Head of caudate nucleus (tissue), 42 donors: ENCODE data around the gene WDR77.

Experiments used
- DNase-seq, 42 donors: peaks; one replicate each; pipeline versions ENCODE4 v3.0.0 to v3.0.0-alpha.2; 2020 to 2021; ENCODE audit warnings: mixed read lengths in 7 of 42
- intact Hi-C: fragments of 100-400 bp; cut with DNase I; formaldehyde crosslinking; loops from one replicate; pipeline ENCODE4 v1.15.0; 2022

The WDR77 gene

GRCh38 chr1:111446546-111446945 is 2.5 kb downstream of the WDR77 start:
- intact Hi-C loops: no loop called here
- DNase-seq: no peak

DNA sequence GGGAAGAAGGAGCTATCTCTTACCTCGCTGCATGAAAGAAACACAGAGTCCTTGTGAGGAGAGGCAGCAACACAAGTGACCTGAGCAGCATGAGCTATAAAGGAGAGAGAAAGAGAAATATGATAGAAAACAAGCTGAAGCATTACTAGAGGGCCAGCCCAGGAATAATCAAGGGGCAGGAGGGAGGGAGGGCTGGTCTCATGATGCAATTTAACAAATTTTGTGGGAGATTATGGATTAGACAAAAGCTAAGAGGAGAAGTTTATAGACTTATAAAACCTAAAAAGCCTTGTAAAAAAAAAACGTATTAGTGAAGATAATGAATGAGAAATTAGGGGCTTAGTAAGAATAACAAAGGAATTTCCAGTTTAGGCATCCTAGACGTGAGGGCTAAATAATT is 5.0 kb downstream of the WDR77 start:
- DNase-seq: no peak
- intact Hi-C loops: no loop called here

- intact Hi-C loops: no loop called here
Observed at GRCh38 chr1:111442457-111442856, 6.6 kb downstream of the WDR77 start.

DNA sequence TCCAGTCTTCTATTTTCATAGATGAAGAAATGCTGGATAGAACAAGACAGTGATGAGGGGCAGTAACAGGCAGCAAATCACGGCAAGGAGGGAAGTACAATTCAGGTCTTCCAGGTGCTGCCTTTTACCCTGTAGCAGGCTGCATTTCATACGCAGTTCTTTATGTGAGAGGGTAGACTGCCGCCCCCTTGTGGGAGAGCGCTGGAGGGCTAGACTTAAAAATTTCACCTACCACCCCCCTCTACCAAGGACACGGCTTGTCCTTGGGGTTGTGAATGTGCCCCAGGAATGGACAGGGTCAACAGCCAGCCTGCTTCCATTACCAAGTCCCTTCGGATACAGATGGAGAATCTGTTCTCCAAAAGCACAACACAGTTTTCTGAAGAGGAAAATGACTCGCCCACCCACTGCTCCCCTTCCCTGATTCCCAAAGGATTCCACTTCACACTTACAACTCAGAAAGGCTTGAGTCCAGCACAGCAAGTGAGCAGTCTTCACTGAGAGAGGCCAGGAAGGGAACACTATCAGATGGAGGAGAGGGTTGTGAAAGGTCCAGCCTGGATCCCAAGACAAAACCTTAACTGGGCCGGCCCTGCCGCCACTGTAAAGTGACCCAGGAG is 7.4 kb downstream of the WDR77 start:
- peak in 38 of 42 donors; percentile 7 to 64 (median 44) for DNase-seq
- intact Hi-C loops: no loop called here

More at GRCh38 chr1:111442457-111442856, 6.6 kb downstream of the WDR77 start:
- DNase-seq: no peak

DNA sequence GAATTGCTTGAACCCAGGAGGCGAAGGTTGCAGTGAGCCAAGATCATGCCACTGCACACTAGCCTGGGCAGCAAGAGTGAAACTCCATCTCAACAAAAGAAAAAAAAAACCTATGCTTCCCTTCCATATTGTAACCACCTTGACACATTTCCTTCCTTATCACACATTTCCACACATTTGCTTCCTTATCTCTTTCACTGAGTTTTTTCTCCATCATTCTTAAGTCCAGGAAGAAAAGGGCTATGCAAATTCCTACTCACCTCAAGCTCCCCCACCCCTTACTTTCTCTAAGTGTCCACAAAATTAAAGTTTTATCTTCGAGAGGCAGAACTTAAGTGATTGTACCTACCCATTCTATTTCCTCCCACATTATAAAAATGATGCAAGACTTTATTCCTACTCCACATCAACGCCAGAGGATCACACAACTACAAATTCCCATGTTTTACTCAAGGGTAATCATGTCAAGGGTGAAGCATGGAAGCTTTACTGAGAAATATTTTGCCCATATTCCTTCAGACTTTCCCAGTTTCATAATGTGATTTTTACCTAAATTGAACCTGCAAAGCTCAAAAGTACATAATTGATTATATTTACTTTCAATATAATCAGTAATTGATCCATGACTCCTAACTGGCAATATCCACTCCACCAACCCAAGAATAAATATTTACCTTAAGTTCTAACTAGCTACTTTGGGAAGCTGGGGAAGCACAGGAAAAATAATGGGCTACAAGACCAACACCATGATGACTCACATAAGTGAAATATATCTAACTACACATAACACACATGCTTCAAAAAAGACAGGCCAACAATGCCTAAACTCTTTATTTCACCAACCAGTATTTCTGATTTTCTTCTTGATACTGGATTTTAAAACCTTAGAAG is 9.3 kb downstream of the WDR77 start:
- intact Hi-C loops: no loop called here

DNA sequence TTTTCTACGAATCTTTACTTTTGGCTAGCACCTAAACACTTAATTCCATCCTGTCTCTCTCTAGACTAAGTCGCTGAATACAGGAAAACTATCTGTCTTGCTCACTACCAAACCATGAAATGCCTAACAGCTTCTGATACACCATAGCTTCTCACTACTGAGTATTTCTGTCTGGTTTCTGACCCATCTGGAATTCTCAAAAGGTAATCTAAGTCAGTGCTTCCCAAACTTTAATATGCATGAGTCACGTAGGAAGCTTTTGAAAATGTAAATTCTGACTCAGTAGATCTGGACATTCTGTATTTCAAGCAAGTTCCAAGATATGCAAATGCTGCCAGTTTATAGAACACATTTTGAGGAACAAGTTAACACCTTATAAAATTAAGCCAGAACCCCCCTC is 12.3 kb downstream of the WDR77 start:
- intact Hi-C loops: no loop called here
- no peak for DNase-seq

More for the DNA sequence above, 9.3 kb downstream of the WDR77 start:
- DNase-seq: no peak

- intact Hi-C loops: no loop called here
- DNase-seq: no peak
Observed at GRCh38 chr1:111424281-111424680, 24.8 kb downstream of the WDR77 start.

DNA sequence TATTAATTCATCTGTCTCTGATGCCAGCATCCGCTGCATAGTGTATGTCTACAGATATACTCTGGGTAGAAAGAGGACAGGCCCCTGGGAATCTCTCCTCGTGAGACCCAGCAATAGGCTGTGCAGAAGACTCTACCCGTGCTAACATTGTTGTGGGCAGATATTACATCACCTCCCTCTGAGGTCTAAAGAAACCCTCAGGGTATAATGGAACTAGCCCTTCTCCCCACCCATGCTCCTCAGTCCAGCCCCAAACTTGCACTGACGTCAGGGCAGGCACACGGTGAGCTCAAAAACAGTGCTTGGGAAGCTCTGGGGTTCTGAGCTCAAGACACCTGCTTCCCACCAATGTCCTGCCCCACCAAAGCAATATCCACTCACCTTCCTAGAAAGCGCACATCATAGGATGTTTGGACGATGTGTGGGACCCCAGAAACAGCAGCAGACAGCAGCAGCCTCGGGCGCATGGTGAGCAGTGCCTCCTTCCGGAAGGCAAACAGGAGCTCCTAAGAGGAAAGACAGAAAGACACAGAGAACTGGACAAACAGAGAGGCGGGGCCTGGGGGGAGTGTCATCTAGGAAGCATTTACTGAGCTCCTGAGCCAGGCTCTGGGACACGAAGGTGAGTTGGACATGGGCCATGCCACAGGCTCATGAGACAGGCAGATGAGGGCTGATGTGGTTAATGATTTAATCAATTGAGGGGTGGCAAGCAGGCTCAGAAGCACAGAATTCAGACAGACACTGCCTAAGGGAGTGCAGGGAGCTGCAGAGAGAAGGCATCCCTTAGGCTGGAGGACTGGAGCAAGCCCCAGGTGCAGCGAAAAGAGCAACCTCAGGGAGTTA is 26.3 kb downstream of the WDR77 start:
- intact Hi-C loops: no loop called here
- no peak for DNase-seq

DNA sequence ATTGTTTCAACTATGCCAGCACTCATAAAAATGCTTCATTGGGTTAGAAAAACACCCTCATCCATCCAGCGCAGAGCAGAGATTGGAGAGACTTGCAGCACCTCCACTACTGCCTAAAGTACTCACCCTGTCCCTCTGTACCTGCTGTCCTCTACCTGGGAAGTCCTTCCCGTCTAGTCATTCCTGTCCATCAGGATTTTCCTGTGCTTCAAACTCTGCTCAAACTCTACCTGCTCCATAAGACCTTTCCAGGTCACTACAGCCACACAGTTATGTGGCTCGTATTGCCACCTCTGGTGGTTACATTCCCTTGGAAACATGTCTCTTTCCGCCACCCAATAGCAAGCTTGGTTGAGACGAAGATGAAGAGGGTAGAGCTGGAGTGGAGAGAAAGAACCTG is 28.7 kb downstream of the WDR77 start:
- DNase-seq: no peak
- intact Hi-C loops: no loop called here

- intact Hi-C loops: no loop called here
Observed at GRCh38 chr1:111419037-111419436, 30.0 kb downstream of the WDR77 start.

DNA sequence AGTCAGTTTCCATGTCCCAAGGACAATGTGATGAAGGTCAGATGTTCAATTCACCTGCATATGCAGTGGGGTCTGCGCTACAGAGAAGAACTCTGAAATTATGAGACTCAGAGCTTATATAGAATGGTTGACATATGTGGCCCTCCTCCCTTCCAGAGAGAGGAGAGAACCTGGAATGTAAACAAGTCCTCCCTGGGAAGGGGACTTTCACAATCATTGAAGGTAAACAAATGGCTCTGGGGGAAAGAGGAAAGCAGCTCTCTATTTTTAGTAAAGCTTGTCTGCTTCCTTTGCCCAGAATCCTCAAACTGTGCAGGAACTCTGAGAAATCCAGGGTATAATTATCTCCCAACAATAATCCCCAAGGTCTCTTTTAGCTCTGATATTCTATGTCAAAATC is 31.3 kb downstream of the WDR77 start:
- DNase-seq: no peak
- intact Hi-C loops: no loop called here

More at GRCh38 chr1:111419037-111419436, 30.0 kb downstream of the WDR77 start:
- no peak for DNase-seq

DNA sequence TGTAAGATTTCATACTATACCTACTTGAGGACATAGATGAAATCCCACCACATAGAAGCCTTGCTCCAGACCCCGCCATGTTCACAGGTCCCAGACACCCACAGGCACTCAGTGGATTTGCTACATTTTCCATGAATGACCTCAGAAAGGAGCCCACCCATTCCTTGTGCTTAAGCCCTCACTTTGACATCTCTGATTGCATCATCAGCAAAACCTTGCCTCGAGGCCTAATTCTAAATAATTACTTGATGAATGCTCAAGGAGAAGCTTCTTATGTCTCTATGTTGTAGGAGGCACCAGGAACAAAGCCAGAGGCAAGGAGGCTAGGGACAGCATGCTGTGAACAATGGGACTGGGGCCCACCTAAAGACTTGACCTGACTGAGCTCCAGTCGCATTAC is 33.6 kb downstream of the WDR77 start:
- intact Hi-C loops: no loop called here
- DNase-seq: no peak

DNA sequence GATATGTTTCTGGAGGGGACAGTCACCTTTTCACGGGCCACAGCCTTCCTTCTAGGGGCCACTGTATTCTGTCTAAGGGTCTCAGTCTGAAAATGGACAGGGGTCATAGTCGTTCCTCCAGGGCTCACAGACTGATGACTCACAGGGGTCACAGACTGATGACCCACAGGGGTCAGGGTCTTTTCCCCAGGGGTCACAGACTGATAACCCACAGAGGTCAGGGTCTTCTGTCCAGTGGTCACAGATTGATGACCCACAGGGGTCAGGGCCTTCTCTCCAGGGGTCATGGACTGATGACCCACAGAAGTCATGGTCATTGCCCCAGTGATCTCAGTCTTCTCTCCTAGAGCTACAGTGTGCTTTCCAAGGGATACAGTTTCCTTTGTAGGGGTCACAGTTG is 34.3 kb downstream of the WDR77 start:
- DNase-seq: no peak
- intact Hi-C loops: no loop called here

DNA sequence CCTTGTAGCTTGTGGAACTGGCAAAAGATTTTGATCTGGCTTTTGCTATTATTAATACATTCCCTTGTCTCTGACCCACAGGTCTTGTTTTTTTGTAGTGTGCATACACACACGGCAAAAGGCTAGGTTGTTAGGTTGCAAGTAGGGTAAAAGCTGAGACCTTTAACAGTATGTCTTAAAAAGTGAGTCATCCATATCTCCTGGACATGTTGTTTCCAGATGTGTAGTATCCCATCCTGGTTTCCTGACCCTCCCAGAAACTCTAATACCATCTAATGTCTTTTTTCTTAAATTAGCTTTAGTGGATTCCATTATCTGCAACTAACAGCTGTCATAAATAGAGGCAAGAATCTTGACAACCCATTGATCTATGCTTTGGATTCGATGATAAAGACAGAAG is 36.2 kb downstream of the WDR77 start:
- no peak for DNase-seq
- intact Hi-C loops: no loop called here

GRCh38 chr1:111407301-111407700 is 41.8 kb downstream of the WDR77 start:
- intact Hi-C loops: no loop called here
- peak in 7 of 42 donors; percentile 6 to 29 (median 19) for DNase-seq

DNA sequence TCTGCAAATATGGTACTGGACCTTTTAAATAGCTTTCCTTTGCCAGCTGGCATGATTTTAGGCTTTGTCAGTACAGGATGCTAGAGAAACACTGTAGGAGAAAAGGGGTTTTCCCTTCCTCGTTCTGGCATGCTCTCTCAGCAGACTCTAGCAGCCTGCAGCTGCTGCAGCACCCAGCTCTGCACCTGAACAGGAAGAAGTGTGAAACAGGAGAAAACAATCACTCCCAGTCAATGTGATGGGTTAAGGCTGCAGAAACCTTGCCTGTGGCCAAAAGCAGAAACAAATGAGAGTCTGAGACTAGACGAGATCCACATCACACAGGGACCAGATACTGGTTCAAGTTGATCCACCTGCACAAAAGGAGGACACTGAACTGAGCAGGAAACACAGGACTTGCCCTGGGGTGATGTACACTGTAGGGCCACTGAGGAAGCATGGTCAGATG is 42.7 kb downstream of the WDR77 start:
- DNase-seq: peak in 26 of 42 donors; percentile 2 to 68 (median 22)
- intact Hi-C loops: no loop called here

DNA sequence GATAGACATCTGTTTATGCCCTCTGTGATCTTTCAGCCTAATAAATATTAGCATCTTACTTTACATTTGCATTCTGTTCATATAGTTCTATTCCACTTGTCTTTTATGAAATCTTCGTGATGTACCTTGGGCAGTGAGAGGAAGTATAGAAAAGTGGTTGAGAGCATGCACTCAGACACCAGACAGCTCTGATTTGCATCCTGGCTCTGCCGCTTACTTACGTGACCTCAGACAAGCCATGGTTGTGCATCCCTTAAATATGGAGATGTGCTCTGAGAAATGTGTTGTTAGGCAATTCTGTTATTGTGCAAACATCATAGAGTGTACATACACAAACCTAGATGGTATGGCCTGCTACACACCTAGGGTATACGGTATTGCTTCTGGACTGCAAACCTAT is 44.5 kb downstream of the WDR77 start:
- intact Hi-C loops: loop anchor here (5.0 kb wide), 1 partner anchor 182 kb away; no protein-coding TSS in a partner anchor
- DNase-seq: no peak

DNA sequence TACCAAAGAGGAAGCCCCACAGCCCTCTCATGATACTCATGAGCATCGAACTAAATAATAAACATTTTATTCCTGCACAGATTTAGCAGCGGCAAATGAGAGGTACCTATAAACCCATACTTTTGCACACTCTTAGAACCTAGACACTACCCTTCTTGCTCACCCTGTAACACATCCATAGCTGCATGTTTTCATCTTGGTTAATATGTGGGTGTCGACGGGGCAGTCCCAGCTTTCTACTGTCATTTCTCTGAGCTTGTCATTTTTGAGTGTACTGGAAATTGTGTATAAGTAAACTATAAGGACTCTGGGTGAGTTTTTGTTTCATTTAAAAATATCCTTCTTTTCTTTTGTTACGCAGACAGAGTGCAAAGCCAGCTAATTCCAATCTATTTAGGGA is 47.0 kb downstream of the WDR77 start:
- intact Hi-C loops: loop anchor here (5.0 kb wide), 1 partner anchor 180 kb away; no protein-coding TSS in a partner anchor
- no peak for DNase-seq
